Parathyroid adenoma (tissue), 2 donors: ENCODE results near the gene NOM1.

Experiments
- H2AFZ ChIP-seq: fragments of 300-600 bp; sonication (generic); one replicate; pipeline ENCODE4 v1.7.0; 2017; ENCODE audit warnings: antibody characterized with exemption, mild to moderate bottlenecking
- H3K27ac ChIP-seq: fragments of 300-600 bp; sonication (generic); one replicate; pipeline ENCODE4 v1.7.0; 2017
- H3K27me3 ChIP-seq: fragments of 300-600 bp; sonication (generic); one replicate; pipeline ENCODE4 v1.7.0; 2017; ENCODE audit warnings: low read length; ENCODE audit not compliant: control insufficient read depth, insufficient read depth
- H3K36me3 ChIP-seq: fragments of 300-600 bp; sonication (generic); one replicate; pipeline ENCODE4 v1.7.0; 2017; ENCODE audit warnings: low read length; ENCODE audit not compliant: control insufficient read depth, insufficient read depth
- H3K4me1 ChIP-seq: fragments of 300-600 bp; sonication (generic); one replicate; pipeline ENCODE4 v1.7.0; 2017; ENCODE audit warnings: control low read depth
- H3K4me2 ChIP-seq: fragments of 300-600 bp; sonication (generic); one replicate; pipeline ENCODE4 v1.7.0; 2017; ENCODE audit warnings: low read length
- H3K4me3 ChIP-seq: fragments of 300-600 bp; sonication (generic); one replicate; pipeline ENCODE4 v1.7.0; 2017; ENCODE audit warnings: low read depth, low read length
- H3K79me2 ChIP-seq: fragments of 300-600 bp; sonication (generic); one replicate; pipeline ENCODE4 v1.7.0; 2017; ENCODE audit warnings: control low read depth
- H3K9ac ChIP-seq: fragments of 300-600 bp; sonication (generic); one replicate; pipeline ENCODE4 v1.7.0; 2017; ENCODE audit warnings: mild to moderate bottlenecking
- H3K9me3 ChIP-seq: fragments of 300-600 bp; sonication (generic); one replicate; pipeline ENCODE4 v1.7.0; 2017; ENCODE audit warnings: low read length; ENCODE audit not compliant: control insufficient read depth
- TF ChIP-seq, protein P1 (sequence below): fragments of 300-600 bp; sonication (generic); IDR thresholded peaks from one replicate; pipeline ENCODE4 v1.7.0; 2017; ENCODE audit warnings: antibody characterized with exemption, mild to moderate bottlenecking
- donor health status: primary hyperparathyroidism.

The NOM1 gene

DNA sequence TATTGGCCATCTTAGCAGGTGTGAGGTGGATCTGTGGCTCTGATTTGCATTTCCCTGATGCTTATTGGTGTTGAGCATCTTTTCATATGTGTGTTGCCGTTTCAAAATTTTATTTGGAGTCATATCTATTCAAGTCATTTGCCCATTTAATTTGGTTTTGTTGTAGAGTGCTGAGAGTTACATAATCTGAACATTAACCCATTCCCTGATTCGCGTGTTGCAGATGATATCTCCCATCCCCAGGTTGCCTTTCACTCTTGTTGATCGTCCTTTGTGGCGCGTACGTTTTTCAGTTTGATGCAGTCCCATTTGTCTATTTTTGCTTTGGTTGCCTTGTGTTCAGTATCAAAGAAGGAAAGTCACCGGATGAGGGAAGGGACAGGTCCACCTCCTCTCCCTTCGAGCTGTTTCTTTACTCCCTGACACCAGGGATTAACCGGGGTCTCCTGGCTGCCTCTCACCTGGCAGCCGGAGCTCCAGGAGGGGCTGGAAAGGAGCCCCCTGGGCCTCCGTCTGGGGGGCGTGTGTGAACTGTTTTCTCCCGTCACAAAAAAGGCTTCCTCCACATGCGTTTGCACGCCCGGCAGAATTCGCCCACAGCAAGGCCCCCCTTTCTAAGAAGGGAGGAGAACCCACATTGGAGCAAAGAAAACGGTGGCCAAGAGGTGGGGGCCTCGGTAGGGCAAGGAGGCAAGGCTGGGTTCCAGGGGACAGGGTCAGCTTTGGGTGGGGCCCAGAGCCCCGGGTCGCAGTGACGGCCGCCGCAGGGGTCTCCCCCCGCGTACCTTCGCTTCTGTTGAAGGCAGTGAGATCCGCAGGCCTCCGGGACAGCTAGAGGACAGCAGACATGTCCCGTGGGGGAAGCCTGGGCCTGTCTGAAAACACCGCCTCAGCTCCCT lies 52.7 kb downstream of the NOM1 start:
- Histone ChIP-seq H3K27ac (no peak overlapping the region), H3K4me1 (no peaks in the 10 kb centered on the region), H2AFZ (no peak overlapping the region), H3K9me3 (no peaks in the 10 kb centered on the region), H3K4me3 (no peak overlapping the region), H3K36me3 (no peaks in the 10 kb centered on the region), H3K9ac (no peak overlapping the region), H3K79me2 (no peaks in the 10 kb centered on the region), H3K4me2 (no peak overlapping the region), H3K27me3 (peaks cover 24% of the 10 kb centered on the region)
- TF ChIP-seq, protein P1, sequence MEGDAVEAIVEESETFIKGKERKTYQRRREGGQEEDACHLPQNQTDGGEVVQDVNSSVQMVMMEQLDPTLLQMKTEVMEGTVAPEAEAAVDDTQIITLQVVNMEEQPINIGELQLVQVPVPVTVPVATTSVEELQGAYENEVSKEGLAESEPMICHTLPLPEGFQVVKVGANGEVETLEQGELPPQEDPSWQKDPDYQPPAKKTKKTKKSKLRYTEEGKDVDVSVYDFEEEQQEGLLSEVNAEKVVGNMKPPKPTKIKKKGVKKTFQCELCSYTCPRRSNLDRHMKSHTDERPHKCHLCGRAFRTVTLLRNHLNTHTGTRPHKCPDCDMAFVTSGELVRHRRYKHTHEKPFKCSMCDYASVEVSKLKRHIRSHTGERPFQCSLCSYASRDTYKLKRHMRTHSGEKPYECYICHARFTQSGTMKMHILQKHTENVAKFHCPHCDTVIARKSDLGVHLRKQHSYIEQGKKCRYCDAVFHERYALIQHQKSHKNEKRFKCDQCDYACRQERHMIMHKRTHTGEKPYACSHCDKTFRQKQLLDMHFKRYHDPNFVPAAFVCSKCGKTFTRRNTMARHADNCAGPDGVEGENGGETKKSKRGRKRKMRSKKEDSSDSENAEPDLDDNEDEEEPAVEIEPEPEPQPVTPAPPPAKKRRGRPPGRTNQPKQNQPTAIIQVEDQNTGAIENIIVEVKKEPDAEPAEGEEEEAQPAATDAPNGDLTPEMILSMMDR, result no peak

DNA sequence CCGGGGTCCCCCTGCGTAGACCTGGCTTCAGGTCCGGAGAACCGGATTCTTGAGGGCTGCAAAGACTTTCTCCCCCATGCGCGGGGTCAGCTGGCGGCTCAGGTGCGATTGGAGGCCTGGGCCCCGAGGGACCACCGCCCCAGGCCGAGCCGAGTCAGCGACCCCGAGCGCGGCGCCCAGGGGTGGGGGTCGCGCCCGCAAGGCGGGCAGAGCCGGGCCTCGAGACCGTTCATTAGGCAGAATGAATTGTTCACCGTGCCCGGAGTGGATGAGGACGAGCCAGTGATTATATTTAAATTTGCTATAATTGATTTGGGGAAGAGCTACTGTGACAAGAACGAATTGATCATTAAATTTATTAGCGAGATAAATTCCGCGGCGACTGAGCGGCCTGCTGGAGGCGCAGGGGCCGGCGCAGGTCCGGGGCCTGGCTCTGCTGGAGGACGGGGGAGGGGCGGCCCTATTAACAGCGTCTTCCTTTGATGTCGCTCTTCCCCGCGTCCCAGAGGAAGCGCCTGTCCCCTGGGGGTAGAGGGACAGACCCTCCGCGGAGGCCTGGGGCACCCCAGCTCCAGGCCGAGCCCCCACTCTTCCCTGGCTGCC lies 53.4 kb downstream of the NOM1 start:
- TF ChIP-seq, protein P1, result no peak
- peaks cover 30% of the 10 kb centered on the region for H3K27me3 ChIP-seq
- no peak overlapping the region for H3K4me3 ChIP-seq
- H3K27ac ChIP-seq, result no peak overlapping the region
- no peak overlapping the region for H3K9ac ChIP-seq
- H3K36me3 ChIP-seq, result no peaks in the 10 kb centered on the region
- H3K4me1 ChIP-seq, result no peaks in the 10 kb centered on the region
- no peaks in the 10 kb centered on the region for H3K9me3 ChIP-seq
- H3K4me2 ChIP-seq, result no peak overlapping the region
- H3K79me2 ChIP-seq, result no peaks in the 10 kb centered on the region
- no peak overlapping the region for H2AFZ ChIP-seq

DNA sequence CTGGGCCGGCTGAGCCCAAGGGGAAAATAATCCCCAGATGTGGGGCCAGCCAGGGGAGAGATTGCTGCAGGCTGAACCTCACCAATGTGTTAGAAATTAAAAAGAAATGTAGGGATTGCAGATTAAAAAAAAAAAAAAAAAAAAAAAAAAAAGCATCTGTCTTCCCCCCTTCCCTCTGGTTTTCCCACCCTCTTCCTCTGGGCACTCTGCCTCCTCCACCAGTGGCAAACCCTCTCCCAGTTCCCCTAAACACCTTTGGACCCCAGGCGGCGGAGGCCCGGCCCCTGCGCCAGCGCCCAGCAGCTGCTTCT lies 53.9 kb downstream of the NOM1 start:
- no peaks in the 10 kb centered on the region for H3K79me2 ChIP-seq
- no peaks in the 10 kb centered on the region for H3K4me1 ChIP-seq
- no peak overlapping the region for H2AFZ ChIP-seq
- peaks cover 30% of the 10 kb centered on the region for H3K27me3 ChIP-seq
- no peak overlapping the region for H3K4me2 ChIP-seq
- no peaks in the 10 kb centered on the region for H3K9me3 ChIP-seq
- H3K27ac ChIP-seq, result no peak overlapping the region
- no peak overlapping the region for H3K9ac ChIP-seq
- TF ChIP-seq, protein P1, result no peak
- H3K36me3 ChIP-seq, result no peaks in the 10 kb centered on the region
- H3K4me3 ChIP-seq, result no peak overlapping the region

DNA sequence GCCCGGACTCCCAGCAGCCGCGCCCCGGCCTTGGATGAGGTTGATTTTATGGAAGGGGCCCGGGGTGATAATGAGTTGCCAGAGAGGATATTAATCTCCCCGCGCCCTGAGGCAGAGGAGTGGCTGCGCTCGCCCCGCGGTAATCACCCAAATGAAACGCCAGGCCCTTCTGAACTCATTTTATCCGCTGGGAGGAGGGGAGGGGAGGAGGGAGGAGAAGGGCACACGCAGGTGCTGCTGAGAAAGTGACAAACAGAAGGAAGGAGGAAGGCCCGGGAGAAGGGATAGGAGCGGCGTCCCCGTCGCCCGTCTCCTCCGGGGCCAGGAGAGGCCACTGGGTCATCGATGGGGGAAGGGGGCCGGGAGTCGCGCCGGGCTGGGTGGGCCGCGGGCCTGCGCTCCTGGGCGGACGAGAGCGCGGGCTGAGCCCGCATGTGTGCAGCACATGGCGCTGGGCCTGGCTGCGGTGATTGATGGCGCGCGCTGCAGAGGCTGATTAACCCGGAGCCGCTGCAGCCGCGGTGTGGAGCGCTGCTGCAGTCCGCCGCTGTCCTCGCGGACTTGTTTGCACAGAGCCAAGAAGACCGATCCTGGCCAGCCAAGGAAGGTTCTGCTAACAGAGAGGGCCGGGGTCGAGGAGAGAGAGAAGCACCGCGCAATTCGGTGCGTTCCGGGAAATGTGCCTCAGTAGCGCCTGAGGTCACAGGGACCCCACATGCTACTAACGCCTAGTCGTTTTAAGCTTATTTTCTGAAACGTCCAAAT lies 54.4 kb downstream of the NOM1 start:
- Histone ChIP-seq H3K27me3 (peaks cover 31% of the 10 kb centered on the region), H3K4me1 (no peaks in the 10 kb centered on the region), H3K4me3 (no peak overlapping the region), H3K36me3 (no peaks in the 10 kb centered on the region), H3K9me3 (no peaks in the 10 kb centered on the region), H3K79me2 (no peaks in the 10 kb centered on the region), H3K9ac (no peak overlapping the region), H3K4me2 (no peak overlapping the region), H3K27ac (no peak overlapping the region), H2AFZ (no peak overlapping the region)
- TF ChIP-seq, protein P1, result no peak
